Measurements from ENCODE around the gene CCDC51. TPM values are rescaled to one million over a fixed set of nuclear protein-coding genes. Genes with fewer than 3 reads are reported as not detected.

Gene CCDC51
- total and polyA plus RNA-seq, 4 donors, result 6.6 to 14.4 (median 11.1) TPM

- peaks cover 0 to 26% (median 17%) of the 10 kb centered on the region in 4 donors for H3K36me3 ChIP-seq (ENCODE audit: control insufficient read depth in 4 of 4, insufficient read depth in 4 of 4, low read length in 4 of 4)
- peak overlapping the region in 1 of 2 donors; percentile 76 for H3K9ac ChIP-seq (ENCODE audit: insufficient read depth in 1 of 2, low read length in 2 of 2)
- peaks cover 0 to 36% (median 20%) of the 10 kb centered on the region in 5 donors for H3K4me1 ChIP-seq (ENCODE audit: control insufficient read depth in 5 of 5, insufficient read depth in 5 of 5, low read length in 5 of 5)
- no peaks in the 10 kb centered on the region for H3K9me3 ChIP-seq (ENCODE audit: control insufficient read depth in 4 of 4, insufficient read depth in 3 of 4, low read length in 3 of 4)
- H3K27me3 ChIP-seq (ENCODE audit: control insufficient read depth in 3 of 3, insufficient read depth in 3 of 3, low read length in 2 of 3), result no peaks in the 10 kb centered on the region
- H3K4me3 ChIP-seq, result peak overlapping the region; percentile 48
- TF ChIP-seq CTCF (IDR thresholded peaks at IDR 0.05; ENCODE audit: control extremely low read depth, extremely low read depth), result no peak
- ATAC-seq (ENCODE audit: insufficient read depth, low FRiP score) (no peak), DNase-seq (no peak)
- peak overlapping the region; percentile 97 to 98 for H3K27ac ChIP-seq (ENCODE audit: low read depth in 1 of 2, low read length in 1 of 2)
- WGBS, 2 donors, result 65 to 83% methylated on average over 9 of the region's 9 CpGs
These were observed 27.2 kb upstream of the CCDC51 start for GRCh38 chr3:48467110-48467454.

DNA sequence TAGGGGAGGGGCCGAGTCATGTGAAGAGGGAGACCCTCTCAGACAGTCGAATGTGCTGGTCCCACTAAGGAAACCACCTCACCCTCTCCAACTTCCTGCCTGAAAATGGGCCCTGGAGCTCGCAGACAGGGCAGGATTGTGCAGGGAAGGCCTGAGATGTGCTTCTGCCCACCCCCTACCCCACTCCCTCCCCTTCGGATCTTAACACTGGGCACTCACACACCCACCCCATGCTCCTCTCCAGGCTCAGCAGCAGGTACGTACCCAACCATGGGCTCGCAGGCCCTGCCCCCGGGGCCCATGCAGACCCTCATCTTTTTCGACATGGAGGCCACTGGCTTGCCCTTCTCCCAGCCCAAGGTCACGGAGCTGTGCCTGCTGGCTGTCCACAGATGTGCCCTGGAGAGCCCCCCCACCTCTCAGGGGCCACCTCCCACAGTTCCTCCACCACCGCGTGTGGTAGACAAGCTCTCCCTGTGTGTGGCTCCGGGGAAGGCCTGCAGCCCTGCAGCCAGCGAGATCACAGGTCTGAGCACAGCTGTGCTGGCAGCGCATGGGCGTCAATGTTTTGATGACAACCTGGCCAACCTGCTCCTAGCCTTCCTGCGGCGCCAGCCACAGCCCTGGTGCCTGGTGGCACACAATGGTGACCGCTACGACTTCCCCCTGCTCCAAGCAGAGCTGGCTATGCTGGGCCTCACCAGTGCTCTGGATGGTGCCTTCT, 26.6 kb upstream of the CCDC51 start:
- peaks cover 0 to 36% (median 18%) of the 10 kb centered on the region in 5 donors for H3K4me1 ChIP-seq (ENCODE audit: control insufficient read depth in 5 of 5, insufficient read depth in 5 of 5, low read length in 5 of 5)
- peak overlapping the region; percentile 97 to 98 for H3K27ac ChIP-seq (ENCODE audit: low read depth in 1 of 2, low read length in 1 of 2)
- no peak for TF ChIP-seq CTCF (IDR thresholded peaks at IDR 0.05; ENCODE audit: control extremely low read depth, extremely low read depth)
- DNase-seq (peak in 1 of 3 donors; percentile 11), ATAC-seq (ENCODE audit: insufficient read depth, low FRiP score) (peak; percentile 2)
- peak overlapping the region; percentile 76 to 83 for H3K9ac ChIP-seq (ENCODE audit: insufficient read depth in 1 of 2, low read length in 2 of 2)
- WGBS, 2 donors, result 20 to 31% methylated on average over 18 to 19 of the region's 19 CpGs
- no peaks in the 10 kb centered on the region for H3K27me3 ChIP-seq (ENCODE audit: control insufficient read depth in 3 of 3, insufficient read depth in 3 of 3, low read length in 2 of 3)
- H3K4me3 ChIP-seq, result peak overlapping the region; percentile 48
- peaks cover 0 to 26% (median 17%) of the 10 kb centered on the region in 4 donors for H3K36me3 ChIP-seq (ENCODE audit: control insufficient read depth in 4 of 4, insufficient read depth in 4 of 4, low read length in 4 of 4)
- H3K9me3 ChIP-seq (ENCODE audit: control insufficient read depth in 4 of 4, insufficient read depth in 3 of 4, low read length in 3 of 4), result no peaks in the 10 kb centered on the region

GRCh38 chr3:48465531-48466378, 25.8 kb upstream of the CCDC51 start:
- peak; percentile 67 for TF ChIP-seq CTCF (IDR thresholded peaks at IDR 0.05; ENCODE audit: control extremely low read depth, extremely low read depth)
- ATAC-seq (ENCODE audit: insufficient read depth, low FRiP score) (peak; percentile 89), DNase-seq (peak; percentile 99 to 100 (median 100))
- Histone ChIP-seq H3K4me1 (ENCODE audit: control insufficient read depth in 5 of 5, insufficient read depth in 5 of 5, low read length in 5 of 5) (peaks cover 0 to 36% (median 18%) of the 10 kb centered on the region in 5 donors), H3K27me3 (ENCODE audit: control insufficient read depth in 3 of 3, insufficient read depth in 3 of 3, low read length in 2 of 3) (no peaks in the 10 kb centered on the region), H3K27ac (ENCODE audit: low read depth in 1 of 2, low read length in 1 of 2) (peak overlapping the region; percentile 97 to 98), H3K9ac (ENCODE audit: insufficient read depth in 1 of 2, low read length in 2 of 2) (peak overlapping the region; percentile 76 to 83), H3K9me3 (ENCODE audit: control insufficient read depth in 4 of 4, insufficient read depth in 3 of 4, low read length in 3 of 4) (no peaks in the 10 kb centered on the region), H3K36me3 (ENCODE audit: control insufficient read depth in 4 of 4, insufficient read depth in 4 of 4, low read length in 4 of 4) (peaks cover 3 to 29% (median 19%) of the 10 kb centered on the region in 4 donors), H3K4me3 (peak overlapping the region; percentile 48)
- 2% methylated on average over 21 of the region's 21 CpGs for WGBS, 2 donors

All from lung (tissue), 12 donors.